GM11168 (cell line): ENCODE measurements around the gene FAM221A.

Experiments used
- in situ Hi-C: fragments of 300-500 bp; cut with MboI; formaldehyde crosslinking; loops from one replicate; pipeline ENCODE4 v1.12.0; 2022; ENCODE audit warnings: low sequenced_read_pairs; ENCODE audit not compliant: unreplicated experiment

FAM221A gene

GRCh38 chr7:23679898-23680413, at the start of gene FAM221A:
Gene FAM221A, plus strand, starts transcription at chr7:23680199. Its CDS starts 20 bp downstream, at chr7:23680219.
- in situ Hi-C loops = loop anchor here (25.0 kb wide), 1 partner anchor 393 kb away; the partner anchor contains the start of gene MALSU1

GRCh38 chr7:23633417-23633816, 46.6 kb upstream of the FAM221A start:
- in situ Hi-C loops = no loop called here

- in situ Hi-C loops = no loop called here
These were observed 34.2 kb upstream of the FAM221A start for GRCh38 chr7:23645822-23646221.

DNA sequence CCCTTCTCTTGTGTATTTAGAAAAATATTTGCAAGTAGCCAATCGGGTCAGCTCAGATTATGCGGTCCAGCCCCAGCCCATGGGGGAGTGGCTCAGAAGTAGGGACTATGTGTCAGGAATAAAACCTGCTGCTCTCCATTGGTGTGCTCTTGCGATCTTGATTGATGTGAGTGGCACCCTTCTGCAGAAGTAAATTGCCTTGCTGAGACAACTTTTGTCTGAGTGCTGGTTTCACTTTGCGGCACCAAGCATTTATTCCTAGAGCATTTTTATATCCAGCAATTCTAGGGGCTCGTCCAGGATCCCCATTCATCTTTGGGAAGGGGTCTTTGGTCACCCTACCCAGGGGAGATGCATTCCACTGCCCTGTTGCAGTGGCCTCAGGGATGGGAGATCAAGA, 26.1 kb upstream of the FAM221A start:
- in situ Hi-C loops = no loop called here

DNA sequence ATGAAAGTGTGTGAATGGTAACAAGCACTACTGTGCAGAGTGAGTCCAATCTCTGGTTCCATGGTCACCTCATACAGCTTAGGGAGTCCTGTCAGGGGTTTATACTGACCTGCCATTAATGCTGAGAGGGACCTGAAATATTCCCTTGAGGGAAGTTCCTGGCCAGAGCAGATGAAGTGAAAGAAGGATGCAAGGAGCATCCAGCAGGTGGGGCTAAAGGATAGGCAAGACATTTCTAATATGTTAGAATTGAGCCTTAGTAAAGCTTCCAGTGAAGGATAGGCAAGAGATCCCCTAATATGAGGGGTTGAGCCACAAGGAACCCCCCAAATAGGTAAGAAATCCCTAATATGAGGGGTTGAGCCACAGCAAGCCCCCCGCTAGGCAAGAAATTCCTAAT, 25.5 kb upstream of the FAM221A start:
- in situ Hi-C loops = no loop called here

DNA sequence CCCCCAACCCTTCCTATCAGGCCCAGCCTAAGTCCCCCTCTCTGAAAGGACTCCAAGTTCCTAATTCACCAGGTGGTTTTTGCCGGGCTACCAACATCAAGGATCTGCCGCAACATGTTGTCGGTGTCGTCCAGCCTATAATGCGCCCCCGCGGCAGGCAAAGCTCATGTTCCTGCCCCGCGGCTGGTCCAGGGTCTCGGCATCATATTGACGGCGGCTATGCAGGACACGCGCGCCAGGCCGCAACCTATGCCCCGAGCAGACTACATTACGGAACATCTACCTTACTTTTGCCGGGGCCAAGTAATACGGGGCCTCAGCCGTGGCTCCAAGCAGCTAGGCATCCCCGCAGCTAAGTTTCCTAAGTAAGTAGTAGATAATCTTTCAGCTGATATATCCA, 24.6 kb upstream of the FAM221A start:
- in situ Hi-C loops = no loop called here

DNA sequence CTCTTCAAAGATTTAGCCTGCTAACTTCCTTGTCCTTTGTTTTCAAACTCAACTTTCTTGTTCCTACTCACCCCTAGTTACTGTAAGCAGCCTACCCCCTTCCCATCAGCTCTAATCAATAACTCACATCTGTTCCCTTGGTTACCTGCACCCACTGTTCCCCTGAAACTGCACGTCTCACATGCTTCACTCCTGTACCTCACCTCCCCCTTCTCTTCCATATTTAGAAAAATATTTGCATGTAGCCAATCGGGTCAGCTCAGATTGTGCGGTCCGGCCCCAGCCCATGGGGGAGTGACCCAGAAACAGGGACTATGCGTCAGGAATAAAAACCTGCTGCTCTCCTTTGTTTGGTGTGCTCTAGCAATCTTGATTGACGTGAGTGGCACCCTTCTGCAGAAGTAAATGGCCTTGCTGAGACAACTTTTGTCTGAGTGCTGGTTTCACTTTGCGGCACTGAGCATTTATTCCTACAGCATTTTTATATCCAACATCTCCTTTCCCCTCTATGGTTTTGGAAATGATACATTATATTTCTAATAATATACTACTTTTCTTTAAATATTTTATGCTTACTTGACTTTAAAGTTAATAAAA, 21.1 kb upstream of the FAM221A start:
- in situ Hi-C loops = no loop called here

GRCh38 chr7:23661385-23661784, 18.6 kb upstream of the FAM221A start:
- in situ Hi-C loops = no loop called here

DNA sequence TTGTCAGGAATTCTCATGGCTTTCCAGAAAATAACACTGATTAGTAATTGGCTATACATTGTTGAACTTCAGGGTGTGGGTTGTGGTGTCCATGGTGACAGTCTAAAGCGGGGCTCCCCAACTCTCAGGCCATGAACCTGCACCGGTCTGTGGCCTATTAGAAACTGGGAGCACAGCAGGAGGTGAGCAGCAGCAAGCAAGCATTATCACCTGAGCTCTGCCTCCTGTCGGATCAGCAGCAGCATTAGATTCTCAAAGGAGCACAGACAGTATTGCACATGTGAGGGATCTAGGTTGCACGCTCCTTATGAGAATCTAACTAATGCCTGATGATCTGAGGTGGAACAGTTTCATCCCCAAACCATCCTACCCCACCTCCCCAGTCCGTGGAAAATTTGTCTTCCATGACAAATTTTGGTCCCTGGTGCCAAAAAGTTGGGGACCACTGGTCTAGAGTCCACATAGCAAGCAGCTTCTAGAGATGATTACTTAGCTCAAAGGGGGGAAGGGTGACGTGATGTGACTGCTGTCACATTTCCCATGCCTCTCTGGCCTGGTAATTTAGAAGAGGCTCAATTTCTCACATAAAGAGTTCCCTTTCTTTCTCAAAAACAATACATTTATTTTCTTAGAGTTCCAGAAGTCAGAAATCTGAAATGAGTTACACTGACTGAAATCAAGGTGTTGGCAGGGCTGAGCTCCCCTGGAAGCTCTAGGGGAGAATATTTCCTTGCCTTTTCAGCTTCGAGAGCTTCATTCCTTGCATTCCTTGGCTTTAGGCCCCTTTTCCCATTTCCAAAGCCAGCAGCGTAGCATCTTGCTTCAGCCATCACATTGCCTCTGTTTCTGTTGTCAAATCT, 17.6 kb upstream of the FAM221A start:
- in situ Hi-C loops = no loop called here

DNA sequence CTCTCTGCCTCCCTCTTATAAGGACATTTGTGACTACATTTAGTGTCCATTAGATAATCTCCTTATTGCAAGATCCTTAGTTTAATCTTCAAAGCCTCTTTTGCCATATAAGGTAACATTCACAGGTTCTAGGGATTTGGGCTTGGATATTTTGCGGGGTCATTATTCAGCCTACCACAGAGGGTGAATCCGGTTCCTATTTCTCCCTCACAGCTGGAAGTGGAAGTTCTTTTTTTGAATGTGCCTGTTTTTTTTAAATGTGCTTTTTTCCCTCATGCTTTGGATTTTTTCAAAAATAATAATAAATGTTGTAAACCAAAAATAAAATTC, 17.1 kb upstream of the FAM221A start:
- in situ Hi-C loops = no loop called here

DNA sequence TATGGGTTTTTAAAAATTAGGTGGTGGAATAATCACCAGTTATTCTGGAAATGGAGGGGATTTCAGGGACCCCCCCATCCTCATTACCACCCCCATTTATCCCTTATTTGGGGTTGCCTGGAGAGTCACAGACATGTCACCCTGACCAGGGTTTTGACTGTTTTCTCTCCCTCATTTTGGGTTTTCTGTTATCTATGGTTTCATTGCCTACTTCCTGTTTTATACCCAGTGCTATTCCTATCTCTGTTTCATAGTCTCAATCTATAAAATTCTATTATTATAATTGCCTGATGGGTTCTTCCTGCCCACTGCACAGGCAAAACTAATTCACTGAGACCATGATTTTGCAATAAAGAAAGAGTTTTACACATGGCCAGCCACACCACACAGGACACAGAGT, 15.9 kb upstream of the FAM221A start:
- in situ Hi-C loops = no loop called here

GRCh38 chr7:23672033-23672432, 8.0 kb upstream of the FAM221A start:
- in situ Hi-C loops = no loop called here

GRCh38 chr7:23680414-23681405, 711 bp downstream of the FAM221A start:
- in situ Hi-C loops = loop anchor here (25.0 kb wide), 1 partner anchor 393 kb away; the partner anchor contains the start of gene MALSU1

DNA sequence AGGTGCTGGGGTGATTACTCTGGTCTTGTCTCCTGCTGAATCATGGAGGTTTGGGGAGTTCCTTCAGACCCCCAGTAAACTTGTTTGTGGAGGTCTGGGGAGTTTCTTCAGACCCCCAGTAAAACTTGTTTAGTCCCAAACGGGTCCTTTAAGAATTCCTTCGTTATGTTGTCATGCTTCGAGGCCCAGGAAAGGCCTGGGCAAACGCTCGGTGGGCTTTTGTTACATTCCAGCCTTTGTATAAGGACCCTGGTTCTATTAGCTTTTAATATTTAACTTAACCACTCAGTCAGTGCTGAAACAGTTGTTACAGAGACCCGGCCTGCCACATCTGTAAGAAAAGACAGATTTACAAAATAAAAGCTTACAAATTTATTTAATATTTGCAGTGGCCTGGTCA, 4.0 kb downstream of the FAM221A start:
- in situ Hi-C loops = loop anchor here (25.0 kb wide), 1 partner anchor 397 kb away; the partner anchor contains the start of gene MALSU1

DNA sequence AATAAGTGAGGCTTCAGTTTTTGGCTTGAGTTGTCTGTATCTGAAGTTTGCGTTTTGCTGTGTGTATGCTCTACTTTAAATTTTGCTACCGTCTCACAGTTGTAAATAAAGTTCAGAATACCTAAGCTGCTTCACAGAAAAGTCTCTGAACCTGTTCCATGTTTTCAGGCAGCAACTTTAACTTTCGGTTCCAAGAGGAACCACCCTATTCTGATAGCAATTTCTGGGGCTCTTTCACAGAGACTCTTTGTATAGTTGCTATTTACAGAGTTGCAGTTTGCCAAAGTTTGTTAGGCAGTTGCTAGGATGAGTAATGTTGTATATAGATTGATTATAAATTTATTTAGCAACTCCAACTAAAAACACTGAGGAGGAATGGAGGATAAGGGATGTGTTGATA, 5.7 kb downstream of the FAM221A start:
- in situ Hi-C loops = loop anchor here (25.0 kb wide), 1 partner anchor 398 kb away; the partner anchor contains the start of gene MALSU1

DNA sequence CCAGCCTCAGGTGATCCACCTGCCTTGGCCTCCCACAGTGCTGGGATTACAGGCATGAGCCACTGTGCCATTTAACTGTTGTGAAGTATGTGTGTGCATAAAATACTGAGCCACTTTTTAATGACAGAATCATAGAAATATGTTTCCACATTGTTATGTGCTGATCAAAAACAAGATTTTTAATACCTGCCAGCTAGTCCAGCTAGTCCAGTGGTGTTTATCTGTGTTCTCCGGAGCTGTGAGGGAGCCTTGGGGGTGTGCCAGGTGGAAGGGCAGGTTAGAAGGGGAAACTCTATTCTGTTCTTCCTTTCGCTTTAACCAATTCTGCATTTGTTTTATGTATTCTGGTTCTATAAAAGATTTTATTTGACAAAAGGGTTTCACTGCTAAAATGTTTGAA, 7.0 kb downstream of the FAM221A start:
- in situ Hi-C loops = loop anchor here (25.0 kb wide), 1 partner anchor 400 kb away; the partner anchor contains the start of gene MALSU1

GRCh38 chr7:23689165-23689564, 9.2 kb downstream of the FAM221A start:
- in situ Hi-C loops = loop anchor here (25.0 kb wide), 1 partner anchor 402 kb away; the partner anchor contains the start of gene MALSU1

GRCh38 chr7:23691320-23691719, 11.3 kb downstream of the FAM221A start:
- in situ Hi-C loops = loop anchor here (25.0 kb wide), 1 partner anchor 404 kb away; the partner anchor contains the start of gene MALSU1

GRCh38 chr7:23693224-23693623, 13.2 kb downstream of the FAM221A start:
- in situ Hi-C loops = loop anchor here (25.0 kb wide), 1 partner anchor 406 kb away; the partner anchor contains the start of gene MALSU1
